ENCODE measurements around the gene CELA2A.
"Not testable (repeated sequence)": the region's sequence is repeated elsewhere in the genome, so short reads cannot be mapped to it uniquely, and the experiment has no call there.

DNA sequence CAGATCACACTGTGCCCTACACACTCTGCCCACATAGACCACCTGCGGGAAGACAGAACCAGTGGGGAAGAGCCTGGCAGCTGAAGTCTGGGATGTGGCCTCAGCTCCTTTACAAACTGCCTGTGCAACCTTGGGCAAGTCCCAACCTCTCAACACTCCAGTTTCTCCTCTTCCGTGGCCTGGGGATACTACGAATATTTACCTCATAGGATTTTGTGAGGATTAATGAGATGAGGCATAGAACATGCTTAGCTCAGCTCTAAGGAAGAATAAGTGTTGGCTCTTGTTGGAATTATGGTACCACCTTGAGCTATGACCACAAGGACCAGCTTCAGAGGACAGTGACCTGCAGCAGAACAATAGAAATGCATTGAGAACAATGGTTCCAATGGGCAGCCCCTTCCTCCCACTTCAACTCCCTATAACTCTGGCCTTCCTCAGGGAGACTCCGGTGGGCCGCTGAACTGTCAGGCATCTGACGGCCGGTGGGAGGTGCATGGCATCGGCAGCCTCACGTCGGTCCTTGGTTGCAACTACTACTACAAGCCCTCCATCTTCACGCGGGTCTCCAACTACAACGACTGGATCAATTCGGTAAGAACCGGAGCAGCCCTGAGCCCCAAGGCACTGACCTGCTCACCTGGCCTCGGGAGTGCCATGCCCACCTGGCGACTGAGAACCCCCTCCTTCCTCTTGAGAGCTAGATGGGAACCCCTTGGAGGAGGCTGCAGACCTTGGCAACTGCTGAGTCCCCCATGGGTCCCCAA is 30.5 kb downstream of the CELA2A start:
- TF ChIP-seq, protein P1, sequence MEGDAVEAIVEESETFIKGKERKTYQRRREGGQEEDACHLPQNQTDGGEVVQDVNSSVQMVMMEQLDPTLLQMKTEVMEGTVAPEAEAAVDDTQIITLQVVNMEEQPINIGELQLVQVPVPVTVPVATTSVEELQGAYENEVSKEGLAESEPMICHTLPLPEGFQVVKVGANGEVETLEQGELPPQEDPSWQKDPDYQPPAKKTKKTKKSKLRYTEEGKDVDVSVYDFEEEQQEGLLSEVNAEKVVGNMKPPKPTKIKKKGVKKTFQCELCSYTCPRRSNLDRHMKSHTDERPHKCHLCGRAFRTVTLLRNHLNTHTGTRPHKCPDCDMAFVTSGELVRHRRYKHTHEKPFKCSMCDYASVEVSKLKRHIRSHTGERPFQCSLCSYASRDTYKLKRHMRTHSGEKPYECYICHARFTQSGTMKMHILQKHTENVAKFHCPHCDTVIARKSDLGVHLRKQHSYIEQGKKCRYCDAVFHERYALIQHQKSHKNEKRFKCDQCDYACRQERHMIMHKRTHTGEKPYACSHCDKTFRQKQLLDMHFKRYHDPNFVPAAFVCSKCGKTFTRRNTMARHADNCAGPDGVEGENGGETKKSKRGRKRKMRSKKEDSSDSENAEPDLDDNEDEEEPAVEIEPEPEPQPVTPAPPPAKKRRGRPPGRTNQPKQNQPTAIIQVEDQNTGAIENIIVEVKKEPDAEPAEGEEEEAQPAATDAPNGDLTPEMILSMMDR (IDR thresholded peaks at IDR 0.05 in 2 of 3, conservative IDR thresholded peaks at IDR 0.05 in 1 of 3; ENCODE audit: control insufficient read depth in 2 of 3, extremely low read depth in 1 of 3, insufficient read depth in 1 of 3, low read depth in 3 of 3, low read length in 3 of 3): not testable (repeated sequence)
- TF ChIP-seq YY1 (IDR thresholded peaks at IDR 0.05; ENCODE audit: low read depth, low read length); POLR2AphosphoS5 (IDR thresholded peaks at IDR 0.05; ENCODE audit: low read length); GABPA (IDR thresholded peaks at IDR 0.05; ENCODE audit: low read depth); IRF4 (IDR thresholded peaks at IDR 0.05; ENCODE audit: low read depth, low read length); DPF2 (IDR thresholded peaks at IDR 0.05); SUZ12 (IDR thresholded peaks at IDR 0.05; ENCODE audit: unreplicated experiment); PAX5 (IDR thresholded peaks at IDR 0.05; ENCODE audit: borderline replicate concordance, low read depth, low read length); JUNB (IDR thresholded peaks at IDR 0.05); EZH2 (IDR thresholded peaks at IDR 0.05; ENCODE audit: borderline replicate concordance, control insufficient read depth, low read depth, low read length); CBX3 (IDR thresholded peaks at IDR 0.05; ENCODE audit: borderline replicate concordance, low read depth); HDGF (IDR thresholded peaks at IDR 0.05): not testable (repeated sequence)
